Measurements from ENCODE around the gene TESK2. TPM values are rescaled to one million over a fixed set of nuclear protein-coding genes. Genes with fewer than 3 reads are reported as not detected.

The TESK2 gene
- total RNA-seq, 1 experiment from 2014 or later = 13.8 TPM

DNA sequence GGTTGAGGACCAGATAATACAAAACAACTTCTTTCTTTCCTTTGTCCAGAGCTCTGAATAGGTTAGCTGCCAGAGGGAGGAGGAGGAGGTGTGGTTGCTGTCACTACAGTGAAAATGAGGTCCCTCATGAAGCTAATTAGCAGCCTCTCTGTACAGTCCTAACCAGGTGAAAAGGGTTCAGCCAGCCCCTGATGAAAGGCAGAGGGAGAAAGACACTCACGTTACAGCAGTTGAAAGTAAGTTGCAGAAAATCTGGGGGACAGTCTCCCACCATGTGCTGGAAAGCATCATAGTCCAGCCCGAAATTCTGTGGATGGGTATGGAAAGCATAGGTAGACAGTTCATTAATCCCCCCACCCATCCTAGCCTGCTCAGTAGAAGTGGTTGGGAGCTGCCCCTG, 144.5 kb downstream of the TESK2 start:
- POLR2A ChIA-PET (ENCODE audit: unreplicated experiment) = no interaction called here

DNA sequence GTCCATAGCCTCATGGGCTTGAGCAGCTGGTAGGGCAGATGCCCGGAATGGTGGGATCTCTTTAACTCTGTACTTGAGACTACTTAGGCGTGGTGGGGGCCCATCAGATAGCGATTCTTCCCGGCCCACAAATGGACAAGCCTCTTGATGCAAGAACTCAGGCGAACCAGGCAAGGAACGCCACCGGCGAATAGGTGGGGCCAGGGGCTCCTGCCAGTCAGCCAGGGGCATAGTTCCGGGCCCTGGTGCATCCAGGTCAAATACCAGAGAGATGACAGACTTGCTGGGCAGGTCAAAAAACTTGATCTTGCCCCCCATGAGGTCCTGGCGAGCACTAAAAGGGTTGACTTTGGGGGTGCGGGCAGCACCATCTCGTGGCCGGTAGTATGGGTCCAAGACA, 145.9 kb downstream of the TESK2 start:
- Histone ChIP-seq H2AFZ (no peak overlapping the region), H3K4me3 (no peak overlapping the region), H4K20me1 (ENCODE audit: insufficient read depth) (no peaks in the 10 kb centered on the region), H3K9me3 (ENCODE audit: insufficient read depth, low read depth) (no peaks in the 10 kb centered on the region), H3F3A (ENCODE audit: insufficient read depth, low read depth) (peaks cover 20% of the 10 kb centered on the region; the same call in 1 of the 2 replicates), H3K4me1 (replicated peaks; ENCODE audit: insufficient read depth) (peaks cover 37% of the 10 kb centered on the region), H3K27me3 (ENCODE audit: insufficient read depth, low read depth) (no peaks in the 10 kb centered on the region), H3K9me2 (ENCODE audit: insufficient read depth) (no peaks in the 10 kb centered on the region), H3K4me2 (no peak overlapping the region), H3K36me3 (ENCODE audit: low read depth) (0 out of 2 replicates have a peak, but pooled peaks cover 15% of the 10 kb centered on the region), H3K27ac (no peak overlapping the region), H3K79me2 (ENCODE audit: low read depth) (peaks cover 28% of the 10 kb centered on the region)
- DNase-seq = no peak
- ChIA-PET POLR2A (ENCODE audit: unreplicated experiment) (no interaction called here), CTCF (no interaction called here)
- TF ChIP-seq CTCF (conservative IDR thresholded peaks at IDR 0.05) = no peak
- no peak for TF ChIP-seq EZH2 (IDR thresholded peaks at IDR 0.05; ENCODE audit: low read depth)
- BruUV-seq (replicated peaks) = no TSS peak
- intact Hi-C loops (cut with micrococcal nuclease; ENCODE audit: unreplicated experiment) = no loop called here

More for the DNA sequence above, 144.5 kb downstream of the TESK2 start:
- no peak overlapping the region for H3K4me2 ChIP-seq
- H2AFZ ChIP-seq = no peak overlapping the region
- no peak for DNase-seq
- BruUV-seq (replicated peaks) = no TSS peak
- 0 out of 2 replicates have a peak, but pooled peaks cover 15% of the 10 kb centered on the region for H3K36me3 ChIP-seq (ENCODE audit: low read depth)
- TF ChIP-seq EZH2 (IDR thresholded peaks at IDR 0.05; ENCODE audit: low read depth) (no peak), CTCF (conservative IDR thresholded peaks at IDR 0.05) (no peak)
- H3K9me2 ChIP-seq (ENCODE audit: insufficient read depth) = no peaks in the 10 kb centered on the region
- intact Hi-C loops (cut with micrococcal nuclease; ENCODE audit: unreplicated experiment) = no loop called here
- peaks cover 20% of the 10 kb centered on the region; the same call in 1 of the 2 replicates for H3F3A ChIP-seq (ENCODE audit: insufficient read depth, low read depth)
- H4K20me1 ChIP-seq (ENCODE audit: insufficient read depth) = no peaks in the 10 kb centered on the region
- H3K9me3 ChIP-seq (ENCODE audit: insufficient read depth, low read depth) = no peaks in the 10 kb centered on the region
- H3K27ac ChIP-seq = no peak overlapping the region
- no peaks in the 10 kb centered on the region for H3K27me3 ChIP-seq (ENCODE audit: insufficient read depth, low read depth)
- H3K4me3 ChIP-seq = no peak overlapping the region
- CTCF ChIA-PET = interaction anchor here (0.5 kb wide), 1 partner anchor 923 kb away, joined by 9 read pairs; no protein-coding TSS in a partner anchor
- peaks cover 14% of the 10 kb centered on the region for H3K79me2 ChIP-seq (ENCODE audit: low read depth)
- H3K4me1 ChIP-seq (replicated peaks; ENCODE audit: insufficient read depth) = peaks cover 29% of the 10 kb centered on the region

DNA sequence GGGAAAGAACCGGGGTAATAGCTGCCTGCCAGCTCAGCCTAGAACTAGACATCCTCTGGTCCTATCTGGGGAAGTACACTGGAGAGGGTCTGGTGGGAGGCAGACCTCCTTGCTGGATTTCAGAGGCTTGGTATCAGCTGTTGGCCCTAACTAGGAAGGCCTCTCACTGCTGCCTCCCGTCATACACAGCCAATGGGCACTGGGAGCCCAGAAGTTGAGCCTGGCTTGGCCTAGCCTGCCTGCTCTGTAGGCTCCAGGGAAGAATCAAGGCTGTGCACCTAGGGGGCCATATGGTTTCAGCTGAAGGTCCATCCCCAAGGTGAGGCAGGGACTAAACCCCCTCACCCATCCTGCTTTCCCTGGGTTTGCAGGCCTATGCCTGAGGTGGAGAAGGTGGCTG, 146.5 kb downstream of the TESK2 start:
- H3K4me2 ChIP-seq = no peak overlapping the region
- DNase-seq = no peak
- intact Hi-C loops (cut with micrococcal nuclease; ENCODE audit: unreplicated experiment) = no loop called here
- no peaks in the 10 kb centered on the region for H3K9me3 ChIP-seq (ENCODE audit: insufficient read depth, low read depth)
- no peak overlapping the region for H3K27ac ChIP-seq
- no peaks in the 10 kb centered on the region for H3K27me3 ChIP-seq (ENCODE audit: insufficient read depth, low read depth)
- TF ChIP-seq CTCF (conservative IDR thresholded peaks at IDR 0.05) (no peak), EZH2 (IDR thresholded peaks at IDR 0.05; ENCODE audit: low read depth) (no peak)
- CTCF ChIA-PET = interaction anchor here (0.6 kb wide), 1 partner anchor 173 kb away, joined by 9 read pairs; no protein-coding TSS in a partner anchor
- H3F3A ChIP-seq (ENCODE audit: insufficient read depth, low read depth) = peaks cover 20% of the 10 kb centered on the region; the same call in 1 of the 2 replicates
- 0 out of 2 replicates have a peak, but pooled peaks cover 15% of the 10 kb centered on the region for H3K36me3 ChIP-seq (ENCODE audit: low read depth)
- no peaks in the 10 kb centered on the region for H4K20me1 ChIP-seq (ENCODE audit: insufficient read depth)
- H2AFZ ChIP-seq = no peak overlapping the region
- no peaks in the 10 kb centered on the region for H3K9me2 ChIP-seq (ENCODE audit: insufficient read depth)
- peaks cover 36% of the 10 kb centered on the region for H3K4me1 ChIP-seq (replicated peaks; ENCODE audit: insufficient read depth)
- POLR2A ChIA-PET (ENCODE audit: unreplicated experiment) = interaction anchor here (0.6 kb wide), 1 partner anchor 13 kb away, joined by 6 read pairs; no protein-coding TSS in a partner anchor
- BruUV-seq (replicated peaks) = no TSS peak
- no peak overlapping the region for H3K4me3 ChIP-seq
- peaks cover 28% of the 10 kb centered on the region for H3K79me2 ChIP-seq (ENCODE audit: low read depth)

All from PC-9 (cell line).